Kidney (tissue), 14 donors: ENCODE results near the gene USP25. TPM values are rescaled to one million over a fixed set of nuclear protein-coding genes. Genes with fewer than 3 reads are reported as not detected.

Source experiments
- DNase-seq, 5 donors: peaks; one replicate each; pipeline ENCODE4 v3.0.0-alpha.2; 2013 to 2020
- FAIRE-seq: peaks from 2 replicates; lab custom pipeline; 2012; peaks lifted over from hg19 to GRCh38; lab: Jason Lieb, UNC
- H3K27ac ChIP-seq, 2 donors: one replicate each; pipeline ENCODE4 v1.7.0; 2013; ENCODE audit warnings: low read depth in 2 of 2, low read length in 2 of 2, inconsistent platforms in 1 of 2
- H3K27me3 ChIP-seq: one replicate; pipeline ENCODE4 v1.7.1; 2013; ENCODE audit warnings: low read length, inconsistent platforms; ENCODE audit not compliant: control insufficient read depth, insufficient read depth
- H3K36me3 ChIP-seq, 3 donors: one replicate each; pipeline versions ENCODE4 v1.7.0 to v1.7.1; 2013; ENCODE audit warnings: low read length in 3 of 3, control low read depth in 1 of 3, inconsistent platforms in 1 of 3; ENCODE audit not compliant: insufficient read depth in 3 of 3, control insufficient read depth in 2 of 3
- H3K4me1 ChIP-seq, 3 donors: one replicate each; pipeline versions ENCODE4 v1.7.0 to v1.7.1; 2013; ENCODE audit warnings: low read length in 3 of 3, inconsistent platforms in 1 of 3, low read depth in 1 of 3; ENCODE audit not compliant: control insufficient read depth in 2 of 3, insufficient read depth in 2 of 3
- H3K4me3 ChIP-seq, 3 donors: one replicate each; pipeline versions ENCODE4 v1.7.0 to v1.8.1; 2013; ENCODE audit warnings: low read length in 3 of 3, control low read depth in 1 of 3, inconsistent platforms in 1 of 3
- H3K9ac ChIP-seq, 3 donors: one replicate each; pipeline versions ENCODE4 v1.7.0 to v1.7.1; 2013; ENCODE audit warnings: low read length in 3 of 3, control low read depth in 1 of 3, inconsistent platforms in 1 of 3
- H3K9me3 ChIP-seq, 3 donors: one replicate each; pipeline versions ENCODE4 v1.7.0 to v1.7.1; 2013; ENCODE audit warnings: low read length in 3 of 3, control low read depth in 1 of 3, inconsistent platforms in 1 of 3; ENCODE audit not compliant: control insufficient read depth in 2 of 3, insufficient read depth in 1 of 3
- CTCF ChIP-seq: IDR thresholded peaks from 3 replicates; pipeline ENCODE4 v1.5.1; 2012; ENCODE audit warnings: mild to moderate bottlenecking, moderate library complexity, borderline replicate concordance; ENCODE audit not compliant: insufficient read depth; ENCODE audit errors: extremely low read depth
- intact Hi-C: fragments of 100-400 bp; cut with DNase I; formaldehyde crosslinking; loops from one replicate; pipeline ENCODE4 v1.11.1; 2022
- polyA plus RNA-seq: library from polyadenylated mRNA; stranded (reverse); fragments of 350-450 nt; fragmentation: Illumina TruSeq; extraction: RNeasy Lipid Tissue Mini Kit (QIAGEN cat#74804); gene quantifications from one replicate; pipeline ENCODE4 v1.2.3, GENCODE V29; 2014; ENCODE audit warnings: low read depth, low replicate concordance; ENCODE audit not compliant: insufficient read depth
- total RNA-seq: library from RNA; stranded (reverse); fragmentation: NEBNext Ultra II Directional; extraction: Animal tissue kit (Norgen Biotek cat#: 25700); gene quantifications from one replicate; pipeline ENCODE4 v1.2.1, GENCODE V29; 2021
- donor health status: control.
- donor health status: control.
- donor health status: control.
- donor health status: control.
- donor health status: control.
- donor health status: DM: yes; HTN: yes; CAD: no.
- donor health status: Normal renal cell carcinoma (clear cell type).

USP25 gene
- total and polyA plus RNA-seq, 2 donors from 2014 or later, result 14.0 to 51.6 TPM

DNA sequence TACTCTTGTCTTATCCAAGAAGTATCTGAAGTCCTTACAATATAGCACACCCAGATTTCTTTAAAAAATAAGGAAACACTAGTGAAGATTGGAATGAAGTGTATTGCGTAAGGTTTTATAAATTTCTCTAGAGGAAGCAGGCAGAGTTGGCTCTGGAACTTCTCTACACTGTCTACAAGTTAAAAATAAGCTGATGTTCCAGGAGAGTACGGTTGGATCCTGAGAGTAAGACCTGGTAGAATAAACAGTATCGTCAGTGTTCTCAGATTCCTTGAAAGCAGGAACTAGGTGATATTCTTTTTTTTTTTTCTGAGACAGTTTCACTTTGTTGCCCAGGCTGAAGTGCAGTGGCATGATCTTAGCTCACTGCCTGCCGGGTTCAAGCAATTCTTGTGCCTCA, 107.9 kb downstream of the USP25 start:
- Histone ChIP-seq H3K9me3 (no peaks in the 10 kb centered on the region), H3K27ac (no peak overlapping the region), H3K4me3 (peak overlapping the region in 1 of 3 donors; percentile 13), H3K27me3 (no peaks in the 10 kb centered on the region), H3K36me3 (peaks cover 0 to 4% (median 4%) of the 10 kb centered on the region in 3 donors), H3K4me1 (no peaks in the 10 kb centered on the region), H3K9ac (no peak overlapping the region)
- FAIRE-seq, result no peak
- TF ChIP-seq CTCF, result no peak
- DNase-seq, result peak in 1 of 5 donors; percentile 3
- intact Hi-C loops, result no loop called here

DNA sequence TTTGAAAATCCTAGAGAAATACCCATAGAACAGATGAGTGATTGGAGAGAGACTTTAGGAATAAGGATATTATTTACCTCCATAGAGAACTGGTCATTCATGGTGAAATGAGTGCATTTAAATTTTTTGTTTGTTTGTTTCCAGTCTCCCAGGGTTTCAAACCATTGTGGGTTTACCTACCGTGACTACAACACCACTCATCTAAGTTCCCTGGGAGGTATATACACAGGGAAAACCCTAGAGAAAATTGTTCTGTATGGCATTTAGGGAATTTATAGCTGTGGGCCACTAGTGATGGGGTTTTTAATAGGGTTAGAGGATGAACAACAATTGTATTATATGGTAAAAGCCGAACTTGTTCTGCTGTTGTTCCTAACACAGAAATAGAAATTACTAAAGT, 109.2 kb downstream of the USP25 start:
- Histone ChIP-seq H3K4me3 (no peak overlapping the region), H3K4me1 (no peaks in the 10 kb centered on the region), H3K27ac (no peak overlapping the region), H3K27me3 (no peaks in the 10 kb centered on the region), H3K9me3 (no peaks in the 10 kb centered on the region), H3K36me3 (peaks cover 0 to 8% (median 4%) of the 10 kb centered on the region in 3 donors), H3K9ac (no peak overlapping the region)
- FAIRE-seq (no peak), DNase-seq (no peak)
- no peak for TF ChIP-seq CTCF
- intact Hi-C loops, result no loop called here

GRCh38 chr21:15839601-15840000, 109.8 kb downstream of the USP25 start:
- no peak overlapping the region for H3K9ac ChIP-seq
- DNase-seq (no peak), FAIRE-seq (no peak)
- no peak overlapping the region for H3K4me3 ChIP-seq
- no peaks in the 10 kb centered on the region for H3K27me3 ChIP-seq
- no peaks in the 10 kb centered on the region for H3K4me1 ChIP-seq
- peaks cover 0 to 9% (median 4%) of the 10 kb centered on the region in 3 donors for H3K36me3 ChIP-seq
- no peak overlapping the region for H3K27ac ChIP-seq
- H3K9me3 ChIP-seq, result no peaks in the 10 kb centered on the region
- no peak for TF ChIP-seq CTCF
- intact Hi-C loops, result no loop called here

- no peak for TF ChIP-seq CTCF
- Histone ChIP-seq H3K4me3 (no peak overlapping the region), H3K27ac (no peak overlapping the region), H3K27me3 (no peaks in the 10 kb centered on the region), H3K9ac (no peak overlapping the region), H3K9me3 (no peaks in the 10 kb centered on the region), H3K36me3 (peaks cover 0 to 9% (median 2%) of the 10 kb centered on the region in 3 donors), H3K4me1 (no peaks in the 10 kb centered on the region)
- FAIRE-seq, result no peak
- no peak for DNase-seq
- intact Hi-C loops, result no loop called here
These were observed 110.6 kb downstream of the USP25 start for GRCh38 chr21:15840406-15840805.
